DOHH2 (cell line): ENCODE data around the gene POFUT1.

Experiments used
- EZH2phosphoT487 ChIP-seq: fragments of 200-600 bp; sonication (generic); IDR thresholded peaks from 2 replicates; pipeline ENCODE4 v1.6.1; 2017; ENCODE audit warnings: borderline replicate concordance, mild to moderate bottlenecking, antibody characterized with exemption, low read length, moderate library complexity, mixed read lengths
- TF ChIP-seq, protein P1 (sequence below): fragments of 200-600 bp; sonication (generic); IDR thresholded peaks from one replicate; pipeline ENCODE4 v1.5.1; 2014; ENCODE audit warnings: antibody characterized with exemption, mild to moderate bottlenecking, low read depth, low read length; ENCODE audit not compliant: poor library complexity, severe bottlenecking

DNA sequence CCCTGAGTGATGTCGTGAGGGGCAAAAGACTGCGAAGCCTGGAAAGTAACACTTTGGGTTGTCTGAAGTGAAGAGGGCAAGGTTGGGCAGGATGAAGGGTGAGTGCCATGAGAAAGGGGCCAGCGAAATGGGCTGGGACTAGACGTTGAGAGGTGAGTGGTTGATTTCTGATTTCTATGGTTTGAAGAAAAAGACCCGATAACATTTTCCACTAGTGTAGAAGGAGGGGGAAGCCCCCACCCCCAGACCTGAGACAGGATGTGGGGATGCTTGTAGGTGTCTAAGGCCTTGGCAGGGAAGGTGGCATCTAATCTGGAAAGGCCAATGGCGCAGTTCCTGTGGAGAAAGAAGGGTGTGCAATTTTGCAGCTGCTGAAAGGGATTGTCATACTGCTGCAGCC, 44.5 kb downstream of the POFUT1 start:
- TF ChIP-seq EZH2phosphoT487, result no peak
- TF ChIP-seq, protein P1, sequence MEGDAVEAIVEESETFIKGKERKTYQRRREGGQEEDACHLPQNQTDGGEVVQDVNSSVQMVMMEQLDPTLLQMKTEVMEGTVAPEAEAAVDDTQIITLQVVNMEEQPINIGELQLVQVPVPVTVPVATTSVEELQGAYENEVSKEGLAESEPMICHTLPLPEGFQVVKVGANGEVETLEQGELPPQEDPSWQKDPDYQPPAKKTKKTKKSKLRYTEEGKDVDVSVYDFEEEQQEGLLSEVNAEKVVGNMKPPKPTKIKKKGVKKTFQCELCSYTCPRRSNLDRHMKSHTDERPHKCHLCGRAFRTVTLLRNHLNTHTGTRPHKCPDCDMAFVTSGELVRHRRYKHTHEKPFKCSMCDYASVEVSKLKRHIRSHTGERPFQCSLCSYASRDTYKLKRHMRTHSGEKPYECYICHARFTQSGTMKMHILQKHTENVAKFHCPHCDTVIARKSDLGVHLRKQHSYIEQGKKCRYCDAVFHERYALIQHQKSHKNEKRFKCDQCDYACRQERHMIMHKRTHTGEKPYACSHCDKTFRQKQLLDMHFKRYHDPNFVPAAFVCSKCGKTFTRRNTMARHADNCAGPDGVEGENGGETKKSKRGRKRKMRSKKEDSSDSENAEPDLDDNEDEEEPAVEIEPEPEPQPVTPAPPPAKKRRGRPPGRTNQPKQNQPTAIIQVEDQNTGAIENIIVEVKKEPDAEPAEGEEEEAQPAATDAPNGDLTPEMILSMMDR, result no peak
